ENCODE results near the gene PUS7L.
"Not testable (repeated sequence)": the region's sequence is repeated elsewhere in the genome, so short reads cannot be mapped to it uniquely, and the experiment has no call there.

Gene PUS7L

DNA sequence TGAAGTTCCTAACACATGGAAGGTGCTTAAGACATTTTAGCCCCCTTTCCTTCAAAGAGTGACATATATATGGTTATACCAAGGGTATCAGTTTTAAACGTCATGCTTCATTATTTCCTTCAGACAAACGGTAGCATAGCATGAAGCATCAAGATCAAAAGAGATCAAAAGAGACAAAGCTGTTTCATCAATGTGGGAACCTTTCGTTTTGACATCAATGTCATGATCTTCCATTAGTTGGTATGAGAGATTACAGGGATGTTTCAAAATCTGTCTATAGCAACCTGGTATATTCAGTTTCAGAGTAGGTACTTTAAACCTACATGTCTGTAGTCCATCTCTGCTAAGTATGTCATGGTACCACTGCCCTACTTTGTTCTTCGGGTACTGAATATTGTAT, 28.3 kb downstream of the PUS7L start:
- Mint-ChIP-seq H3K4me1 (ENCODE audit: low read depth) (no peaks in the 10 kb centered on the region), H3K9me3 (no peaks in the 10 kb centered on the region), H3K36me3 (ENCODE audit: low read depth) (peaks cover 58% of the 10 kb centered on the region), H3K27me3 (no peaks in the 10 kb centered on the region), H3K4me3 (no peak overlapping the region), H3K27ac (no peak overlapping the region)
- intact Hi-C loops (cut with micrococcal nuclease): no loop called here

DNA sequence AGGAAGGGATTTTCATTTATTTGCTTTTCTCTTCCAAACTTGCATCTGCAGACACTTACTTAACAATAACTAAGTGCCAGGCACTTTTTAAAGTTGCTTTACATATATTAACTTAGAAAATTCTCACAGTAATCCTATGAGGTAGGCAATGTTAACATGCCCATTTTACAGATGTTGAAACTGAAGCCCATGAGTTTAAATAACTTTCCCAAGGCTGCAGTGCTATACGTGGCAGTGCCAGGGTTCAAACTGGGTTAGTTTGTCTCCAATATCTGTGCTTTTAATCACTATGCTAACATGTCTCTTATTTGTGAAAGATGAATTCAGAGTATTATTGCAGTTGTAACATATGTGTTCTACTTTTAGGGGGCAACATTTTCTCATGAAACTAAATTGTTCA, 29.9 kb downstream of the PUS7L start:
- intact Hi-C loops (cut with micrococcal nuclease): no loop called here
- H3K36me3 Mint-ChIP-seq (ENCODE audit: low read depth): peaks cover 47% of the 10 kb centered on the region
- no peaks in the 10 kb centered on the region for H3K4me1 Mint-ChIP-seq (ENCODE audit: low read depth)
- no peak overlapping the region for H3K27ac Mint-ChIP-seq
- no peaks in the 10 kb centered on the region for H3K27me3 Mint-ChIP-seq
- H3K4me3 Mint-ChIP-seq: no peak overlapping the region
- H3K9me3 Mint-ChIP-seq: no peaks in the 10 kb centered on the region

DNA sequence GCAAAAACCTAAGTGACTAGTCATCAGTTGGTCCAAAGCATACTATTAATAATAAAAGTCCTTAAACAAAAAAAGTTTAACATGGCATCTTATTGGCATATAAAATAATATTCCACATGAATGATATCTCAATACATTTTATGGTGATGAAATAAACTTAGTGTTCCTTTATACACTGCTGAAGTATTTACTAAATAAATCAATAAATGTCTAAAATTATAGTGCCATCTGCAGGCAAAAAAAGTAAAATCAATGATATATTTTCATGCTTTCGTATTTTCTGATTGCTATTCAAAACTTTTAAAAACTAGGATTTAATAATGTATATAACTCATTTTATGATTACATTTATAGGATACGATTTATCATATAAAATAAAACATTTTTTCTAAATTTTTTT, 30.5 kb downstream of the PUS7L start:
- intact Hi-C loops (cut with micrococcal nuclease): no loop called here
- H3K27ac Mint-ChIP-seq: no peak overlapping the region
- no peak overlapping the region for H3K4me3 Mint-ChIP-seq
- no peaks in the 10 kb centered on the region for H3K27me3 Mint-ChIP-seq
- H3K9me3 Mint-ChIP-seq: no peaks in the 10 kb centered on the region
- no peaks in the 10 kb centered on the region for H3K4me1 Mint-ChIP-seq (ENCODE audit: low read depth)
- peaks cover 45% of the 10 kb centered on the region for H3K36me3 Mint-ChIP-seq (ENCODE audit: low read depth)

DNA sequence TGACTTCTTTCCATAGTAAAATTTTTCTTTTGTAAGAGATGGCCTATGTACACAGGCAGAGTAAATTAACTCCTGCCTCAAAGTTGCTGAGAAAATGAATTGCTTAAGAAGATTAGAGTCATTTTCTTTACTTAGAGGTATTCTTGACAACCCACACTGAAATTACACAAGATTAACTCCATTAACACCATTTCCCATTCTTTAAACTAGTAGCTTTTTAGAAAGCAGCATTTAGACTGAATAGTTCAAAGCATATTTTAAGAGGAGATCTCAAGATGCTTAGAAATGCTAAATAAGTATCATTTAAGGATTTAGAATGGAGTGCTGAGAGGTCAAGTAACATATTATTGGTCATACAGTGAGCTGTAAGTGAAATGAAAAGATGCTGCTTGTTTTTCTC, 35.5 kb downstream of the PUS7L start:
- no peaks in the 10 kb centered on the region for H3K9me3 Mint-ChIP-seq
- intact Hi-C loops (cut with micrococcal nuclease): no loop called here
- peaks cover 18% of the 10 kb centered on the region for H3K36me3 Mint-ChIP-seq (ENCODE audit: low read depth)
- no peak overlapping the region for H3K4me3 Mint-ChIP-seq
- no peaks in the 10 kb centered on the region for H3K4me1 Mint-ChIP-seq (ENCODE audit: low read depth)
- H3K27me3 Mint-ChIP-seq: no peaks in the 10 kb centered on the region
- H3K27ac Mint-ChIP-seq: no peak overlapping the region

DNA sequence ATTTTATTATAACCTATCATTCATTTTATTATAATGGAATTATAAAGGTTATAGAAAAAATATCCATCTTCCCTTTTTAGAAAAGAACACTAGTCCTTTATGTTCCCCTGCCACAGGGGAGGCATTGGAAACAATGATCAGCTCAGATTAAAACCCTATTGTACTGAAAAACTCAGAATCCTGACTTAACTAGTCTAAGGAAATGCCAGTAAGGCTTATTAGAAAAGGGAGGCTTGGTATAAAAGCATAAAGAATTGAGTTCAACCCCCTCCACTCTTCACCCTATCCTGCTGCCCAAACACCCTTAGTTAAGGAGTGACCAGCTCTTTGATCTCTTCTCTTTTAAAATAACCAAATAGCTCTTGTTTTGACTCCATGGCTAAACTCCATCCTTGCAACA, 36.0 kb downstream of the PUS7L start:
- Mint-ChIP-seq H3K4me1 (ENCODE audit: low read depth) (no peaks in the 10 kb centered on the region), H3K9me3 (no peaks in the 10 kb centered on the region), H3K27ac (no peak overlapping the region), H3K4me3 (no peak overlapping the region), H3K27me3 (no peaks in the 10 kb centered on the region), H3K36me3 (ENCODE audit: low read depth) (peaks cover 18% of the 10 kb centered on the region)
- intact Hi-C loops (cut with micrococcal nuclease): no loop called here

DNA sequence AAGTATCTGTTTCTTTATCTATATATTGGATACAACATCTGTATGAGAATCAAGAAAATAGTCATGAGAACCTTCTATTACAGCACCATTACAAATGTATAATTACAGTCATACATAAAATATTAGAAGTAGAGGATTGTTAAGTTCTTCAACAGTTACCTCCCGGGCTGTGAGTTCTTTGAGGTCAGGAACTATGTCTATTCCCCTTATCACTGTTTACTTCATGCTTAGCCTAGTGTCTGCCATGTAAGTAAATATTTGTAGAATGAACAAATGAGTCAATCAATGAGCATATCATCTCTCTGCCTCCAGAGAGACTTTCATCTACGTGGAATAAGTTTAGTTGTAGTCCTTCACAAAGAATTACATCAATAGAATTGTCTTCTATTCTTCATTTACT, 47.2 kb downstream of the PUS7L start:
- Mint-ChIP-seq H3K27ac (no peak overlapping the region), H3K4me1 (ENCODE audit: low read depth) (no peaks in the 10 kb centered on the region), H3K27me3 (peaks cover 2% of the 10 kb centered on the region), H3K4me3 (no peak overlapping the region), H3K36me3 (ENCODE audit: low read depth) (no peaks in the 10 kb centered on the region), H3K9me3 (peaks cover 35% of the 10 kb centered on the region)
- intact Hi-C loops (cut with micrococcal nuclease): no loop called here

DNA sequence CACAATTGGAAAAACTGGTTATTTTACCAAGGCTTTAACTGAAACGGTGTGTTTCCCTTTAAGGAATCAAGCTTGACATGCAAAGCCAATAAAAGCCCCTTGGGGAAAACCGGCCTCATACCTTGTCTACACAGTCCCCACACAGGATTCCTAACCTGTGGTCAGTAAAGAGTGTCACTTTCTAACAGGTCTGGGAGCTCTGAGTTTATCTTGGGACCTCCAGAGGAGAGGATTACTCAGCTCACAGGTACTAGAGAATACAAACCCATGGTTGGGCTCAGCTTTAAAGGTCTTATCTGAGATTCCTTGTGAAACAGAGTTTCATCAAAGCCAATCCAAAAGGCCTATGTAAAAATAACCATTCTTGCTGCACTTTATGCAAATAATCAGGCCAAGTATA, 54.8 kb downstream of the PUS7L start:
- intact Hi-C loops (cut with micrococcal nuclease); H3K27ac Mint-ChIP-seq; H3K4me3 Mint-ChIP-seq; H3K27me3 Mint-ChIP-seq; H3K4me1 Mint-ChIP-seq (ENCODE audit: low read depth); H3K36me3 Mint-ChIP-seq (ENCODE audit: low read depth): not testable (repeated sequence)
- peaks cover 23% of the 10 kb centered on the region for H3K9me3 Mint-ChIP-seq

DNA sequence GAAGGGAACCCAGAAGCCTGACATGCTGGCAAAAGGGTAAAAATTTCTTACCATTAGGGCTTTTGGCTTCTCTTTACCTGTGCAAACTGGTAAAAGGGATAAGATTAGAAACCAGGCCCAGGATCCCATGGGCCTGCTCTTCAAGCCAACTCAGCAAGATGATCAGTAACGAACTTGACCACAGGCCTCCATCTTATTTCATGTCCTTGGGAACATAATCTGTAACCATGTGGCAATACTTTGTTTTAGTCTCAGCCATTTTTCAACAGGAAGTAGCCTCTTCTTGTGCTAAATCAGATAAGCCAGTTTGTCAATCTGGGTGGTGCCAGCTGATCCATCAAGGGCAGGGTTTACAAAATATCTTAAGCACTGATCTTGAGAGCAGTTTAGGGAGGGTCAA, 57.4 kb downstream of the PUS7L start:
- H3K27me3 Mint-ChIP-seq; H3K9me3 Mint-ChIP-seq; intact Hi-C loops (cut with micrococcal nuclease); H3K4me1 Mint-ChIP-seq (ENCODE audit: low read depth); H3K36me3 Mint-ChIP-seq (ENCODE audit: low read depth); H3K4me3 Mint-ChIP-seq; H3K27ac Mint-ChIP-seq: not testable (repeated sequence)

DNA sequence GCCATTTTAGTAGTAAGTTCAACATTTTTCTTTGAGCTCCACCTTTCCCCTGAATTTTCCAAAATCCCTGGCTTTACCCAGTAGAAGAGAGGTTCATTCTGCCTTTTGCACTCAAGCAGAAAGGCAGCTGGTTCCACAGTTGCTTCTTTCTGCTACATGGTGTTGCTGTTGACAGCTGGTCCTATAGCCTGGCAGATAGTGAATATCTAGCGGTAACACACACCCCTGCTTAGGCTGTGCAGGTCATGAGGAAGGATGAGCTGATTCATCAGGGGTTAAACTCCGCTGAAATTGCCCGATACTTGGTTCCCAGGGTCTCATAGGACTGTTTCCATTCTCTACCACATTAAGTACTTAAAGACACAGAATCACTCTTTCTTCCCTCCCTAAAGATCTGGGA, 62.4 kb downstream of the PUS7L start:
- H3K9me3 Mint-ChIP-seq: no peaks in the 10 kb centered on the region
- intact Hi-C loops (cut with micrococcal nuclease): no loop called here

DNA sequence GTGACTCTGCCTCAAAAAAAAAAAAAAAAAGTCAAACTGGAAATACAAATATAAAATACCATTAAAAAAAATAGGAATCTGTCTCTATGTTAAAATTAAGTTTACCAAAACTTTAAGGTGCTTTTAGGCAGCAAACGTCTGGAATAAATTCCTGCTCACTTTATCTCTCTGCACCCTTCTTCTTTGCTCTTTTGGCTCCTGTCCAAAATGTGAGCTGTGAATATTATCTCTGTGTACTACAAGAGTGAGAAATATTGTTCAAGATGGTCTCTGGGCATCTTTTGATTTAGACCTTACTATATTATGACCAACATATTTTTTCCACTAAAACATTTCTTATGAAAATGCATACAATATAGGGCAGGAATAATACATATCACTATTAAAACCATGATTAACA, 63.7 kb downstream of the PUS7L start:
- H3K9me3 Mint-ChIP-seq: no peaks in the 10 kb centered on the region
- no peak overlapping the region for H3K27ac Mint-ChIP-seq

More for the DNA sequence above, 62.4 kb downstream of the PUS7L start:
- H3K27me3 Mint-ChIP-seq: no peaks in the 10 kb centered on the region
- H3K36me3 Mint-ChIP-seq (ENCODE audit: low read depth): no peaks in the 10 kb centered on the region
- H3K27ac Mint-ChIP-seq: no peak overlapping the region
- no peaks in the 10 kb centered on the region for H3K4me1 Mint-ChIP-seq (ENCODE audit: low read depth)
- H3K4me3 Mint-ChIP-seq: no peak overlapping the region

DNA sequence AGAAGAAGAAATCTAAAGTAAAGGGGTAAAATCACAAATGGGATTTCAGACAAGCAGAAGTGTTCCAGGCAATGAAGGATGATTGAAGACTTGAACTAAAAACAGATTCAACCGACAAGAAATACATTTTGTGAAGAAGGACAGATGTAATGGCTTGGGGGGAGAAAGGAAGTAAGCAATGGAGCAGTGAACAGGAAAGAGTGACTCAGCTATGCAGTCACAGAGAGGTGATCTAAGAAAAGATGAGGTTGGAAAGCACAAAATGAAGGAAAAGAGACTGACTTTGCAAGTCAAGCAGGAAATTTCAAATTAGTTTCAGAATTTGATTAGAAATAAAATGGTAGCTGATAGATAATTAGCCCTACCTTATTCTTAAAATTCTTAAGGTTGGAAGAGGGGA, 66.5 kb downstream of the PUS7L start:
- intact Hi-C loops (cut with micrococcal nuclease): no loop called here
- no peak overlapping the region for H3K27ac Mint-ChIP-seq
- H3K4me3 Mint-ChIP-seq: no peak overlapping the region
- no peaks in the 10 kb centered on the region for H3K27me3 Mint-ChIP-seq
- H3K4me1 Mint-ChIP-seq (ENCODE audit: low read depth): no peaks in the 10 kb centered on the region
- no peaks in the 10 kb centered on the region for H3K36me3 Mint-ChIP-seq (ENCODE audit: low read depth)
- H3K9me3 Mint-ChIP-seq: no peaks in the 10 kb centered on the region

More for the DNA sequence above, 63.7 kb downstream of the PUS7L start:
- H3K36me3 Mint-ChIP-seq (ENCODE audit: low read depth): no peaks in the 10 kb centered on the region
- no peak overlapping the region for H3K4me3 Mint-ChIP-seq
- intact Hi-C loops (cut with micrococcal nuclease): no loop called here
- H3K4me1 Mint-ChIP-seq (ENCODE audit: low read depth): no peaks in the 10 kb centered on the region
- H3K27me3 Mint-ChIP-seq: no peaks in the 10 kb centered on the region

DNA sequence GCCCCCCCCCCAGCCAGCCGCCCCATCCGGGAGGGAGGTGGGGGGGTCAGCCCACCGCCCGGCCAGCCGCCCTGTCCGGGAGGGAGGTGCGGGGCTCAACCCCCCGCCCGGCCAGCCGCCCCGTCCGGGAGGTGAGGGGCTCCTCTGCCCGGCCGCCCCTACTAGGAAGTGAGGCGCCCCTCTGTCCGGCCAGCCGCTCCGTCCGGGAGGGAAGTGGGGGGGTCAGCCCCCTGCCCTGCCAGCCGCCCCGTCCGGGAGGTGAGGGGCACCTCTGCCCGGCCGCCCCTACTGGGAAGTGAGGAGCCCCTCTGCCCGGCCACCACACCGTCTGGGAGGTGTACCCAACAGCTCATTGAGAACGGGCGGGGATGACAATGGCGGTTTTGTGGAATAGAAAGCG, 73.1 kb downstream of the PUS7L start:
- intact Hi-C loops (cut with micrococcal nuclease); H3K27me3 Mint-ChIP-seq; H3K36me3 Mint-ChIP-seq (ENCODE audit: low read depth); H3K27ac Mint-ChIP-seq; H3K9me3 Mint-ChIP-seq; H3K4me3 Mint-ChIP-seq; H3K4me1 Mint-ChIP-seq (ENCODE audit: low read depth): not testable (repeated sequence)

DNA sequence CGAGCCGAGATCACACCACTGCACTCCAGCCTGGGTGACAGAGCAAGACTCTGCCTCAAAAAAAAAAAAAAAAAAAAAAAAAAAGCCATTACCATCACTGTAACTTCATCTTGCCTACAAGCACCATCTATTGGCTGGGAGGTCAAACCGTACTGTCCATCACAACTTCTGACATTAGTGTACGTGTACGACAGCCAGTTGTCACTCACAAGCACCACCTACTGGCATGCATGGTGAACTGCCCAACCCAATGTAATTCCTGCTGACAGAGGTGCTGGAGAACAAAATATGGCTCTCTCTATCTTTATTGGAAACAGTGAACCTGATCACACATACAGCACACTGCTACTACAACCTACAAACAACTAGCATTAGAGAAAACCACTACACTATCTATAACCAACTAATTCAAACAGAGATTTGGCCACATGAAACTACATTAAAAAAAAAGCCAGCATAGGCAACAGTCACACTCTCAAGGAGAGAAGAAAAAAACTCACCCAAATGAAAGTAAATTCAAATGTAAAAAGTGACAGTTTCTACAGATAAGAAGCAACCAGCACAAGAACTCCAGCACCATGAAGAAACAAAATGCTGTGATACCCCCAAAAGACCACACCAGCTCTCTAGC, 82.3 kb downstream of the PUS7L start:
- Mint-ChIP-seq H3K36me3 (ENCODE audit: low read depth) (no peaks in the 10 kb centered on the region), H3K9me3 (no peaks in the 10 kb centered on the region), H3K27me3 (peaks cover 5% of the 10 kb centered on the region), H3K4me3 (no peak overlapping the region), H3K27ac (no peak overlapping the region), H3K4me1 (ENCODE audit: low read depth) (no peaks in the 10 kb centered on the region)
- intact Hi-C loops (cut with micrococcal nuclease): no loop called here

DNA sequence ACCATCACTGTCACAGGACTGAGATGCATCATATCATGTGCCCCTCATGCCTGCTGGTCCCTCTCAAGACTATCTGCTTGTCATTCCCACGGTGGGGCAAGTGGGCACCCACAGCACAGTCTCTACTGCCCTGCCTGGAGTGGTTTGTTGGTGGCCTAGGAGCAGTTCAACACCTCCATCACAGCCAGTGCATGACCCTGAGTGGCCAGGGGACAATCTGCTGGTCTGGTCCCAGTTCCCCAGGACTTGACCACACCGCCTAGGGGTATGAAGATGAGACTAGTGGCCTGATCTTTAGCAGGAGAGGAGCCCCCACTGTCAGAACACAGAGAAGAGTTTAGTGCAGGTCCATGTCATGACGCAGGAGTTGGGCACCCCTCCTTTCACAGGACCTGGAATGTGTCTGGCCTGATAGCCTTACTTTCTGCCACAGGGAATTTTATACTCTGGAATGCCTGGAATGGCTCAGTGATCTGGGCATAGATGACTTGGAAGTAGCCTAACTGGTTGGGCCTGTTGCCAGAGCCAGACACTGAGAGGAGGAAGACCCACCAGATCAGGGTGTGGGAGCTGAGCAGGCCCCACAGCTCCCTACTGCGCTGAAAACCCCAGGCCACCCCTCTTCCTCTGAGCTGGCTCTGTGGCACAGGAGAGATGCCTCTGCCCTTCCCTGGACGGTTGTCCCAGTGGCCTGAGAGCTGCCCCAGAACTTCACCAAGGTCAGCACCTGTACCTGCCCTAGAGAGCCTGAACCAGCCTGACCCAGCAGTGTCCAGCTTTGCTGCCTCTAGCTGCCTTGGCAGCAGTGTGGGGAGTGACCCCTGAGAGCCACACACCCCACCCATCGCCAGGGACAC, 83.3 kb downstream of the PUS7L start:
- intact Hi-C loops (cut with micrococcal nuclease): no loop called here
- H3K4me1 Mint-ChIP-seq (ENCODE audit: low read depth): no peaks in the 10 kb centered on the region

DNA sequence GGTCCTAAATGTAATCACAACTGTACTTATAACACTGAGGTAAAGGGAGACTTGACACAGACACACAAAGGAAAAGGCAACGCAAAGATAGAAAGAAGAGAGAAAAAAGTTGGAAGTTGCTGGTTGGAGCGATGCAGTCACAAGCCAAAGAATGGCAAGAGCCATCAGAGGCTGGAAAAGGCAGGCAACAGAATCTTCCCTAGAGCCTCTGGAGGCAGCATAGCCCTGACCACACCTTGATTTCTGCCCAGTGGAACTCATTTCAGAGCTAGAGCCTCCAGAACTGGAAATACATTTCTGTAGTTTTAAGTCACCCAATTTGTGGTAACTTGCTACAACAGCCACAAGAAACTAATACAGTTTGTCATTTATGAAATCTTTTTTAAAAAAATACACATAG, 89.2 kb downstream of the PUS7L start:
- intact Hi-C loops (cut with micrococcal nuclease): no loop called here
- Mint-ChIP-seq H3K4me1 (ENCODE audit: low read depth) (no peaks in the 10 kb centered on the region), H3K27ac (no peak overlapping the region), H3K27me3 (no peaks in the 10 kb centered on the region), H3K36me3 (ENCODE audit: low read depth) (no peaks in the 10 kb centered on the region), H3K4me3 (no peak overlapping the region), H3K9me3 (no peaks in the 10 kb centered on the region)

More for the DNA sequence above, 83.3 kb downstream of the PUS7L start:
- H3K4me3 Mint-ChIP-seq: no peak overlapping the region
- no peaks in the 10 kb centered on the region for H3K36me3 Mint-ChIP-seq (ENCODE audit: low read depth)
- no peak overlapping the region for H3K27ac Mint-ChIP-seq
- H3K27me3 Mint-ChIP-seq: peaks cover 5% of the 10 kb centered on the region
- no peaks in the 10 kb centered on the region for H3K9me3 Mint-ChIP-seq
